ENCODE results near the gene SSTR5.

Gene SSTR5

DNA sequence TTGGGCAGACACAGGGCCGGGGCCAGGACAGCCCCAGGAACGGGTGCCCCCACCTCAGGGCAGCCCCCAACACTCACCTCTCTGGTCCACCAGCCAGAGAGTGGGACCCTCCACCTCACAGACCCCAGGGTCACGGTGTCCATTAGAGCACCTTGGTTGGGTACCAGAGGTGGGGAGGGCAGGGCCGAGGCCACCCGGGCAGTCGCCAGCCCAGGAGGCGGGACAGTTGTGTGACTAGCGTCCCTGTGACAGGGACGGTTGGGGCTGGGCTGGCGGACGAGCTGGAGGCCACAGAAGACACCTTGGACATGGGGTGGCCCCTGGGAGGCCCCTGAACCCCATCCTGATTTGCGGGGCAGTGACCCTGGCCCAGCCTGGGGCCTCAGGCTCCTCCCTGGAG is 35.2 kb downstream of the SSTR5 start:
- no peak for DNase-seq

DNA sequence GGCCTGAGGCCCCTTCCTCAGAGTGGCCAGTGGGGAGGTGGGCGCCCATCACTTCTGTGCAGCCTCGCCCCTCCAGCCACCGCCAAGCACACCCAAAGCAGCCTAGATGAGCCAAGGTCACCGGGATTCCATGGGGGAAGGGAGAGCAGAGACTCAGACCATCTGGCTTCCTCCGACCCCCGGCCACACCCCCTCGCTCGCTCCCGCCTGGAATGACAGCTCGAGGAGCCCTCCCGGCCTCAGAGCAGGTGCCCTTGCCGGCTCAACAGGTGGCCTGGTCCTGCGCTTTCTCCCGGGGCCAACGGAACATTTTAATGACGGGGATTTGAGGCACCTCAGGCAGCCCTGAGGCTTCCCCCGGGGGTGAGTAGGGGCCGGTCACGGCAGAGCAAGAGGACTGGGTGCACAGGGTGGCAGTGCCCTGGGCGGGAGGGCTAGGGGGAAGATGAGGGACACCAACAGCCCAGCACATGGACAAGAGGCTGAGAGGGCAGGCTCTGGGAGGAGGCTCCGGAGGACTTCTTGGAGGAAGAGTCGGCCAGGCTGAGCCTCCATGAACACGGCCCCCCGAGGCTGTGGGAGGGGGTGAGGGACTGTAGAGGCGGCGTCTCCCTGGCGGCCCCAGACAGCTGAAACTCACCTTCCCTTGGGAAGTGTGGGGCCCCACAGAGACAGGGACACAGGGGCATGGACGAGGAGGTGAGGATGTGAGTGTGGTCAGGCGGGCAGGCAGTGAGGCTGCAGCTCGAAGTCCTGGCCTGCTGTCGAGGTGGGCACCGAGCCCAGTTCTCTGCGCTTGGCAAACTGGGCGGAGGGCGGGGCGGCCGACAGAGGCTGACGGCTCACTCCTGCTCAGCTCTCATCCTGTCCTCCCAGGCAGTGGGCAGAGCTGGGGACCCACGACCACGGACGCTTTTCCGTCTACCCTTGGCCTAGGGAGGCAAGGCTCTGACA is 36.0 kb downstream of the SSTR5 start:
- no peak for DNase-seq

DNA sequence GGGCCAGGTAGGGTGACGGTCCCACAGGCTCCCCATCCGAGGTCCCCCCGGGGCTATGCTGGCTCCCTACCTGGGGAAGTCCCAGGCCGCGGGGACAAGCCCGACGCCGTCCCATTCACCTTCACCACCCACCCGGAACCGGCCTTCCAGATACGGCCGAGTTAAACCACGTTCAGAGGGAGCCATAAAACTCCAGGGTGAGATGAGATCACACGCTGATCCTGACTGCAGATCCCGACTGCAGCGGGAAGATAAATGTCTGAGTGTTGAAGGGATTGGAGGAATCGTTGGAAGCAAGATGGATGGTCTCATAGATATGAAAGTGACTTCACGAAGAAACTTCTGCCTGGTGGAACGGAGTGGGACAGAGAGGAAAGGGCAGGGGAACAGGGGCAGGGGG is 37.1 kb downstream of the SSTR5 start:
- no peak for DNase-seq

DNA sequence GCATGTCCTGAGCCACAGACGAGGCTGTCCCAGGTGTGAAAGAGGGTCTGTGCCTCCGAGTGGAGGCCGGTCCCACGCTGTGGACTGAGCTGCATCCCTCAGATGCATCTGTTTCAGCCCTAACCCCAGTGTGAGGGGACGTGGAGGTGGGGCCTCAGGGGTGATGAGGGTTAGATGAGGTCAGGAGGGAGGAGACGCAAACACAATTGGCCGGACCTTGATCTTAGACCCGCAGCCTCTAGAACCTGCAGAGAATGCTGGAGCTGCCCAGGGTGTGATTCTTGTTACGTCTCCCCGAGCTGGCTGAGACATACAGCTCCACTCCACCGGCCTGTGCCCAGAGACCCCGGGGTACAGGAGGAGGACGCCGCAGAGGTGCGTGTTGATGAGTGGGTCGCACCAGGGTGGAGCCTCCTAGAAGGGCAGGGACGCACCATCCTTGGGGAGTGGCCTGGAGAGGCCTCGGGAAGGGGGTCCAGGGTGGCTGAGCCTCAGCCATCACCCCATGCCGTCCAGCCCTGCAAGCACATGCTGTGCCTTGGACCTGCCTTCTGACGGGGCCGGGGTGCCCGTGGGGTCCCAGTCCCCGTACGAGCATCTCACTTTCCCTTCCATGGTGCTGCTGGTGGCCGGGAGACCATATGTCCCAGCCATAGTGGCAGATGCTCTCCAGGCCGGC is 40.1 kb downstream of the SSTR5 start:
- no peak for DNase-seq

DNA sequence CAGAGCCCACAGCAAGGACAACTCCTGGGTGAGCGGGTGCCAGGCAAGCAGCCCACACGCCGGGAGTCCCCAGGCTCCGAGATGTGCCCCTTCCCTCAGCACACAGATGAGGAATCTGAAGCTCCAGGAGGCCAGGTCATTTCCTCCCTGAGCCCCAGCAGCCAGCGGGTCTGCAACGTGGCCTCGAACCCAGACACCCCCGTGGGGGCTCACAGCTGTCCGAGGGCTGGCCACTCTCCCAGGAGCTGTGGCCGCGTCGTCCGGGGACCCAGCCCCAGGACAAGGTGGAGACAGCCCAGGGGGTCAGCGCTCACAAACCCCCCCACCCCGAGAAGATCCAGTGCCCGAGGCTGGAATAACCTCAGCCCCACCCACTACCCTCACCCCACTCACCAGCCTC is 40.9 kb downstream of the SSTR5 start:
- DNase-seq: no peak

DNA sequence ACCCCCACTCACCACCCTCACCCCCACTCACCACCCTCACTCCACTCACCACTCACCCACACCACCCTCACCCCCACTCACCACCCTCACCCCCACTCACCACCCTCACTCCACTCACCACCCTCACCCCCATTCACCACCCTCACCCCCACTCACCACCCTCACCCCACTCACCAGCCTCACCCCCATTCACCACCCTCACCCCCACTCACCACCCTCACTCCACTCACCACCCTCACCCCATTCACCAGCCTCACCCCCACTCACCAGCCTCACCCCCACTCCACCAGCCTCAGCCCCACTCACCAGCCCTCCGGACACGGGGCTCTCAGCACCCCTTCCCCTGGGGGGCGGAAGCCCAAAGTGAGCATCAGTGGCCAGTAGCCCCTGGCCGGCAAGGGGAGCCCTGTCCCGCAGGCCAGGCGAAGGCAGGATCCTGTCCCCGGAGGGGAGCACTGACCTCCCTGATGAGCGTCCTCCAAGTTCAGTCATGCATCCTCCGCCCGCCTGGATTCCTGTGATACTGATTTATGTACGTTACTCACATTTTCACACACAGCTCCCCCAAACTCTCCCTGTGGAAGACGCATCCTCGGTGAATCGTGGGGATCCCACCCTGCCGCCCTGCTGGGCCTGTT is 41.5 kb downstream of the SSTR5 start:
- DNase-seq: no peak

DNA sequence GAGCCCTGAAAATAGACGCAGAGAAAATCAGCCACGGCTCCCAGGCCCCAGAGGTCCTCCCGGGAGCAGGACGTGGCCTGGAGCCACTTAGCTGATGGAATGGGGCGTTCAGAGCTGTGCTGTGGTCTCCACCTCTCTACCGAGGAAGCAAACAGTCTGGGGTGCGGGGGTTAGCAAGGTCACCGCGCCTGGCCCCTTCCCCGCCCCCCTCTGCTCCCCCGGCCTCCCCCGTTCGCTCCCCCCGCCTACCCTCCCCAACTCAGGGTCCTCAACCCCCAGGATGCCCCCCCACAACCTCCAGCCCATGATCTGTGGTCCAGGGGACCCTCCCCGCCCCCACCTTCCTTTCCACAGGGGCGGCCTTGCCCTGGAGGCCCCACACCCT is 44.1 kb downstream of the SSTR5 start:
- DNase-seq: no peak

DNA sequence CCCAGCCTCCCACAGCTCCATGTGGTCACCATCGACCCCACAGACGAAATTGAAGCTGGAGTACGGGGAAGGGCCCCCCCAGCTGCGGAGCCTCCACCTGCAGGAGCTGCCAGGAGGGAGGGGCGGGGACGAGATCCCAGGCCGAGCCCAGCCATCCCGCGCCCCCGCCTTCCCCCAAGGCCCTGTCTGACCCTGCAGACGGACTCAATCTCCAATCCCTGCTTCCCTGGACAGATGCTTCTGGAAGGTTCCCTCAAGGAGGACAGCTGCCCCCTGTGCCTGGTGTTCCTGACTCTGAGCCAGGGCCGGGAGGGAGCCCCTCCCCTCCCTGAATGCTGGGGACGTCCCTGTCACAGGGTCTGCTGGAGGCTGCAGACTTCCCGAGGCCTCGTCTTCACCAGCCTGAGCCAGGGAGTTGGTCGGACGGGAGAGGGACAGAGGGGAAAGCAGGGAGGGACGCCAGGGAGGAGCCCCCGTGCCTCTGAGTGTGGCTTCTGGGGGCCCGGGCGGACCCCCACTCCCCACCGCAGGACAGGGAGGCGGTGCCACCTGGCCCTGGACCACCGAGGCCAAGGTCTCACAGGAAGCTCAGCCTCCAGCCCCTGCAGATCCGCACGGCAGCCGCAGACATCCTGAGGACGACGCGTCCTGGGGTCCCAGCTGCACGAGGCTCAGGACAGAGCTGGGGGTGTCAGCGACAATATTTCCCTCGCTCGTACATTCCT is 44.8 kb downstream of the SSTR5 start:
- no peak for DNase-seq

DNA sequence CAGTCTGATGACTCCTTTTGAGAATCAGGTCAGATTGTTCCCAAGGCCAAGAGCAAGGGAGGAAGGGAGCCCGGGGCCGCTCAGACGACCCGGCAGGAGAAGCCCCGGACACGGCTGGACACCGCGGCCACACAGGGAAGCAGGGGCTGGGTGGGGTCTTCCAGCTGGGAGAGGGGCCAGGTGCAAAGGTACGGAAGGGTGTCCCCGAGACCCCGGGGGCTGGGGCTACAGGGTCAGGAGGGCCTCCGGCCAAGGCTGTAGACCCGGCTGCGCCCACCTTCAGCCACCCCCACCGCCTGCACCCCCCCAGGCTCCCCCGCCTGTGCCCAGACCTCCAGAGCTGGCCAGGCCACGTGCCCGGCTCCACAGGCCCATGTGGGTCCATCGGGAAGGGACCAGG is 45.4 kb downstream of the SSTR5 start:
- DNase-seq: no peak

DNA sequence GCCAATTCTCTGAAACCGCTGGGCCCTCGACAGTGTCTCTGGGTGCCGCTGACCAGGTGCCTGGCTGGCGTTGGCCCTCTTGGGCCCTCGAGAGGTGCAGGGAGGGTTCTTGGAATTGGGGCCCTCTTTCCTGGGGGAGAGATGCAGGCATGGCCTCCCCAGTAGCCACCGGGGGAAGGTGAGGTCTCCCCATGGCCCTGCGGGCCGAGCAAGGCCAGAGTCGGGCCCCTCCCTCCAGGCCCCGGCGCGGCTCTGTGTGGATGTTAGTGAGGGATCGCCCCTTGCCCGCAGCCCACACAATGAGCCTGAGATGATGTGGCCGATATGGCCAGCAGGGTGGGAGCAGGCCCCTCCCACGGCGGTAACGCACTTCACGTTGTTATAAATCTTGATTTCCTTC is 46.6 kb downstream of the SSTR5 start:
- no peak for DNase-seq

DNA sequence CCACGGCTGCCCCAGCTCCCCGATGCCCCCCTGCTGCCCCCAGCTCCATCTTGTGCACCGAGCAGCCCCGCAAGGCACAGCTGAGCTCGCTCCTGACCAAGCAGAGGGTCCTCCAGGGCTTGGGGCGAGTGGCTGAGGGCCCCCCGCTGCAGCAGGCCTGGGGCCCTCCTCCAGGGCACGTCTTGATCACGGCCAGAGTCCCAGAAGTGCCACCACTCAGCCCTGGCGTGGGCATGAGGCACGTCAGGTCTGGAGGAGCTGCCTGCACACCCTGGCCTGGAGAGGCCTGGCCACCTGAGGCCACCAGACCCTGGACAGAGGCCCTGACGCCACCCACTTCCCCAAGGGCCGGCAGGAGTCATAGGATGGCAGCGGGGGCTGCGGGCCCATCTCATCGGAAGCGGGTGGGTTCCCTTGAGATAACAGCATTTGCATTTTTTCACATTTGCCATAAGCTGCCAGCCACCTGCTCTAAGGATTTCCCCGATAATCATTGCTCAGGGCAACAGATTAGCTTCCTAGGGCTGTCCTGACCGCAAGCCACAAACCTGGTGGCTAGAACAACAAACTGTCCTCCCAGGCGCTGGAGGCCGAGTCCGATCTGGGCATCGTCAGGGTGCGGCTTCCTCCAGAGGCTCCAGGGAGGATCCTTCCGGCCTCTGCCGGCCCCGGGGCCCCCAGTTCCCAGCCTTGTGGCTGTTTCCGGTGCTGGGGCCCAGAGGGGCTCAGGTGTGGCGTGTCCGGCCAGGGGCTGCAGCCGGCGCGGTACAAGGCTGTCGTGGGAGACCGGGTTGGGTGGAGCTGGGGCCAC is 47.4 kb downstream of the SSTR5 start:
- DNase-seq: no peak

DNA sequence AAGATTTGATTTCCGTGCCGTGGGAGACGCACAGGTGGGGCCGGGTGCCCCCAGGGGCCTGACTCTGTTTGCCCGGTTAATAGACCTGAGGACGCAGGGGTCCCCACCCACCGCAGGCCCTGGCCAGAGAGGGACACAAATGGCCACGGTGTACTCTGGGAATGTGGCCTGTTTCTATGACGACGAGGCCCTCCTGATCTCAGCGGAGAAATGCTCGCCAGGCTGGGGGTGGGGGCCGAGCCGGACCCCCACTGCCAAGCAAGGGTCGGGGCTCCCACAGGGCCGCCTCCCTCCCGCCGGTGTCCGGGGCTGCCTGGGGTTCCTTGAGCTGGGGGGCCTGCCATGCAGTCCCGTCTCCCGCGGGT is 48.0 kb downstream of the SSTR5 start:
- no peak for DNase-seq

DNA sequence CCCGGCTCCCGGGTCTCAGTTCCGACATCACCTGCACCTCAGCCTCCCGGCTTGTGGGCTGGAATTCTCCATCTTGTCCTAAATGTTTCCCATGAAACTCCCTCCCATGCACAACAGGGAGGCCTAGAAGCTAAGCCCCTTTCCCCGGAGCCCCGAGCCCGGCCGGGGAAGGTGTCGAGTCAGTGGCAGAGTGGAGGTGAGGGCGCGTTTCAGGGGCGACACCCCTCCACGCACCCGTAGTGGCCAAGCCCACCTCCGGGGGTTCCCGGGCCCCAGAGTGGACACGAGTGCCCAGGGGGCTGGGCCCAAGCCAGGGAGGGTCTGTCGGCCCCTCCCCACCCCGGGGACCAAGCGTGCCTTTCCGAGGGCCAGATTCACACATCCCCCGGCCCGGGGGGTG is 48.5 kb downstream of the SSTR5 start:
- no peak for DNase-seq

DNA sequence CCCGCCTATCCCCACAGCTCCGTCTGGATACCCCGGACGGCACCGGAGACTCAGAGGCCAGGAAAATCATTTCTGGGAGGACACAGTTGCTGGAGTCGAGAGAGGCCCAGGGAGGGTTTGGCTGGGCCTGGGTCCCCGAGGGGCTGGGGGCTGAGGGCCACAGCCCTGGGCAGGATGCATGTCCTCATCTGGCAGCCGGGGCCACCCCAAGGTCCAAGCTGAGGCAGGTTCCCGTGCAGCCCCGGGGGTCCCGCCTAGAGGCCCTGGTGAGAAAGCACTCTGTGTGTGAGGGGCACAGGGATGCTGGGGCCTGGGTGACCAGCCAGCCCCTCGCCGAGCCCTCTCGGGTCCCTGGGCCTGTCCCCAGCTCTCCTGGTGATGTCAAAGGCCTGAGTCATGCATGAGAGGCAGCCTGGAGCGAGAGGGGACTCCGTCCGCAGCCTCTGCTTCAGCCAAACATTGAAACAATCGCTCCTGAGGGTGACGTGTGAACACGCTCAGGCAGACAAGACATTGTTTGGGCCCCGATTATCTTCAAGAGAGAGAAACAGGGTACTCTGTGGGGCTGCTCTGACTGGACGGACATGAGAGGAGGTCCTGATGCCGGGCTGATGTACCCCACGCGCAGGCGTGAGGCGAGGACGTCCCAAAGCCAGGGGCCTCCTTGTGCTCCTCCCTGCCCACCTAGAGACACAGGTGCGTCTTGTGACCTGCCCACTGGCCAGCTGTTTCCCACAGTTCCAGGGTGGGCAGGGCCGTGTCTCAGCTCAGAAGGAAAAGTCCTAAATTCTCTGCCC is 49.3 kb downstream of the SSTR5 start:
- DNase-seq: no peak

DNA sequence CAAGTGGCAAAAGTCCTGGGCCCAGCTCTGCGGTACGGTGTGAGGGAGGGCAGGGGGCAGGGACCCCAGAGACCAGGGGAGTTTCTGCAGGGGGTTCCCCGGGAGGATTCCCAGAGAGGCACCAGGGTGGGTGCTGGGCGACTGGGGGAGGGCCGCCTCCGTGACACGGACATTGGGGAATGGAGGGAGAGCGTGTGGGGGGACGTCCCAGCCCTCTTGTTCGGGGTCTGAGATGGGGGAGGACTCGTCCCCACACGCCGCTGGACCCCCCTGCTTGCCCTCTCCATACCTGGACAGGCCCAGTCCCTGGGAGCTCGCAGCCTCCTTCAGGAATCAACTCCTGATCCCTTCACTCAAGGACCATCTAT is 49.8 kb downstream of the SSTR5 start:
- DNase-seq: no peak

DNA sequence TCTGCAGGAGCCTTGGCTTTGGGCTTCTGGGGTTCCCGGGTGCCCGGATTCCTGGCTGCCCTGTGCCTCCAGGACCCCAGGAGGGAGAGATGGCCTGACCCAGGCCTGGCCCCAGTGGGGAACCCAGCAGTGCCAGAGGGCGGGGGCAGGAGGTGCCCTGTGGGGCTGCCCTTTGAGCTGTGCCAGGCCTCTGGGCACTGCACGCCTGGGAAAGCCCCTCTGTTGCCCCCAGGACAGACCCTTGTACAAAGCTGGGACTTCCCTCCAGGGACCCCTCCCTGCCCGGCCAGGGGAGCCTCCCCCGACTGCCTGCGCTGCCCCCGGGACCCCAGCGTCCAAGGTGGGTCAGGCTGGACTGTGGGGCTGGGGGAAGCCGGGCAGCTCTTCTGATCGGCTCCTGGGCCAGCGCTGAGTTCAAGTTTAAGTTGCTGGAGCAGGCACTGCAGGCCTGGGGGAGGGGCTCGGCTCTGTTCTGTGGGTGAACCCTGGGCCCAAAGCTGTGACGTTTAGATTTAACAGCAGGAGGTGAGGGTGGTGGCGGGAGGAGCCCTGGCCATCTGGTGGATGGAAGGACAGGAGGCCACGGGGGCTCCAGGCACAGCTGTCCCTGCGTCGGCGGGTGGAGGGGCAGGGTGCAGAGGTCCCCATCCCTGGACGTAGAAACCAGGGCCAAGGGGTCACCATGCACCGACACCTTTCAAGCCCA is 51.1 kb downstream of the SSTR5 start:
- no peak for DNase-seq

DNA sequence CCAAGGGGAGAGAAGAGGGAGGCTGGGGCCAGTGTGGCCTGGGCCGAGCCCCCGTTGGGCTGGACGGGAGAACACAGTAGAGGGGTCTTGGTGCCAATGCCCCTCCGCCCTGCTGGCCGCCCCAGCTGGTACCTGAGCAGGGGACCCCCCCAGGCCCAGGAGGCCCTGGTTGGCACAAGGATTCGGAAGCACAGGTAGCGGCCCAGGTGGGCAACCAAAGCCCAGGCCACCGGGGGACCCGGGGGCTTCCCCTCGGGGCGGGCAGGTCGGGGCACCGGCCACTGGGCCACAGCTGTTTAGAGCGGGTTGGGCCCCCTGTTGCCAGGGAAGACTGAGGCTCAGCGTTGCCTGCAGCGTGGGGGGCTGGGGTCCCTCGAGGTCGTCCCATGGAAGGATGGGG is 51.7 kb downstream of the SSTR5 start:
- DNase-seq: no peak

DNA sequence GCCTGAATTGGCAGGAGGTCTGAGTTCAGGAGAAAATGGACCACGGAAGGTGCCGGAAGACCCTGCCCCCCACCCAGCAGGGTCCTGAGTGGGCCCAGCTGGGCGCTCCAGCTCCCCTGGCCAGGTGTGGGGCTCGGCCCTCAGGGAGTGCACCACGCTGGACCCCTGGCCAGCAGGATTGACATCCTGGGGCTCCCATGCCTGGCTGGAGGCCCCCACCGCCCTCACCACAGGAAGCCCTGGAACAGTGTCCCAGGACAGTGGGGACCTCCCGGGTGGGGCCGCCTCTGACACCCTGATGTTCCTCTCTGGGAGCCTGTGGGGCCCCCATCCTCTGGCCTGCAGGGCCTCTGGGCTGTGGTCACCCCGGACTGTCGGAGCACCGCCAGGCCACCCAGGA is 52.2 kb downstream of the SSTR5 start:
- no peak for DNase-seq

DNA sequence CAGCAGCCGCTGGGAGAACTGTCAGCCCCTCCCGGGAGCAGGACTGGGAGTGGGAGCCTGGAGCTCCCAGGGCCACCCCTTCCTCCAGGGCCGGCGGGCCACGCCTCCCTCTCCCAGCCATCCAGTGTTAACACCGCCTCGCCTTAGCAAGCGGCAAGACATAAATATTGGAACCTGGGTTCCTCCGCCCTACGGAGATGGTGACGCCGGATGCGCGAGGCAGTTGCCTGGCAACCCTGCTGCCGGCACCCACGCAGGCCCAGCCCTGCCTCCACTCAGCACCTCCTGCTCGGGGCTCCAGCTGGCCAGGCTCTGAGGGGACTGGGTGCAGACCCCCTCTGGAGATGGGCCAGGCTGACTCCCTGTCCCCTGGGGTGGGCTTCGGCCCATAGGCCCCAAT is 52.9 kb downstream of the SSTR5 start:
- DNase-seq: no peak

DNA sequence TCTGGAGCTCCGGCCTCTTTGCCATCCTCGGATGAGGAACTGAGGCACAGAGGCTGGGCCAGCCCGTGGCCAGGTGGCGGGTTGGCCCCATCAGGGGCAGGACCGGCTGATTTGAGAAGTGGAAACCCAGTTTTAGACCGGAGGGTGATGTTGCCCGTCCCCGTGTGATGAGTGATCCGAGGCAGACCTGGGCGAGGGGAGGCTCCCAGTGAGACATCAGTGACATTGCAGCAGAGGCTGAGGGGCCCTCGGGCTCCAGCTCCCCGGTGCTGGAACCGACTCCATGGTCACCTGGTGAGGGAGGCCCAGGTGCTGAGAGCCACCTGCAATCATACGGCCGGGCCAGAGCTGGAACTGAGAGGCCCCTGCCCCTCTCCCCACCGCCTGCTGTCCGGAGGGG is 53.5 kb downstream of the SSTR5 start:
- no peak for DNase-seq

DNA sequence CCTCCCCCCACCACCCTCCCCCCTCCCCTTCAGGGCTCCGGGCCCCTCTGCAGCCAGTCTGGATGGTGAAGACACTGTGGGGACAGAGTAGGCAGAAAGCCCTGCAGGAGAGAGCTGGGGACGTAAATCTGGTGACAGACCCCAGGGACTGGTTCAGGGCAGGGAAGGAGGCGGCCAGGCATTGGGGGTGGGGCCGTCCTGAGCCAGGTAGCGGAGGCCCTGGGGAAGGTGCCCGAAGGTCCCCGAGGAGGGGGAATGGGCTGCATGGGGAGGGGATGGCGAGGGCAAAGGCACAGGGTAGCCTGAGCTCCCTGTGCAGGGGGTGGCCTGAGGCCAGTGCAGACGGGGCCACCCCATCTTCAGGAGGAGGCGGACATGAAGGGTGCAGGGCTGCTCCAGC is 54.0 kb downstream of the SSTR5 start:
- DNase-seq: no peak

All from NCI-H2107 (cell line).